HG02885 (cell line): ENCODE data around the gene LY6G5B.

Experiments
- ATAC-seq: cut with Tn5 transposase; IDR thresholded peaks from one replicate; pipeline ENCODE4 v1.9.1; 2021; ENCODE audit warnings: mild to moderate bottlenecking; ENCODE audit not compliant: unreplicated experiment, poor library complexity

LY6G5B gene

DNA sequence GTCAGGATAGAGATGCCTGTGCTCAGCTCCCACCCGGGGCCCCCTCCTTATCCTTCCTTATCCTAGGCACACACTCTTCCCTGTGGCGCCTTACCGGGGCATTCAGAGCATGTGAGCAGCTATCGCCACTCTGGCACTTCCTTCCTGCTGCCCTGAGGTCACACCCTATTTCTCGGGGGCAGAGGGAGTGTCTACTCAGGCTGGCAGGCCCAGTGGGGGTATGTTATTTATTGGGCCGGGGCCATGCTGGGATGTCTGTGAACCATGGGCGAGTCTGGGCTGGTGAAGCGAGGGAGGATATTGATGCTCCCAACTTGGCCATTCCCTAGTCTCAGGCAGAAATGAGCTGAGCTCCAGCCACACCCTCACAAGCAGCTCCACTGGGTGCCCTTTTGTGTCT lies 41.5 kb downstream of the LY6G5B start:
- ATAC-seq = no peak

DNA sequence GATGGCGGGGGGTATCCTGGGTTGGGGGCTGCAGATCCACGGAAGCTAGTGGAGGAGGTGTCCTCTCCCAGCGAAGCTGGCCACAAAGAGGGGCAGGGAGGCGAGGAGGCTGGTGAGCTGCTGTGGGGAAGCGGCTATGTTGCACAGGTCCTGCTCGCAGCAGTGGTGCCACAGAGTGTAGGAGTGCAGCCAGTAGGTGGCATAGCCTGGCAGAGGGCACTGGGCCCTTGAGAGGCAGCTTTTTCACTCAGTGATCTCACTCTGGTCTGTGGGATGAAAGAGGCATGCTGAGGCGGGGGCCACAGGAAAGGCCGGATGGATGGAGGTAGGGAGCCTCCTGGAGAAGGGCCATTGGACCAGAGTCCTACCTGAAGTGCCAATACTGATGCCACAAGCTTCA lies 42.5 kb downstream of the LY6G5B start:
- ATAC-seq = no peak

DNA sequence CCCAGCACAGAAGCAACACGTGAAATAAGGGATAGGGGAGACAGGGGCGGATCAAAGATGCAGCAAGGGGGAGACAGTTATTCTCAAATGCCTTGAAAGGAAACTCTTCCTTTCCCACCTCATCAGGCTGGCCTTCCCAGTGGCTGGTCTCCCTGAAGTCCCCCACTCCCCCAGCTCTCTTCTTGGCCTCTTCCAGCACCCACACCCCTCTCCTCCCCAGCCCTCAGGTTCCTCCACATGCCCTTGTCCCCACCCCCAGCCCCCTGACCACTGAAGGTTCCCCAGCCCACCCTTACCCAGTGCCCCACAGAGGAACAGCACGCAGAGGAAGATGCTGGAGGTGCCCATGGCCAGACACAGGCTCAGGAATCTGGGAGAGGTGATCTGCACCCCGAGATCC lies 43.7 kb downstream of the LY6G5B start:
- ATAC-seq = no peak

DNA sequence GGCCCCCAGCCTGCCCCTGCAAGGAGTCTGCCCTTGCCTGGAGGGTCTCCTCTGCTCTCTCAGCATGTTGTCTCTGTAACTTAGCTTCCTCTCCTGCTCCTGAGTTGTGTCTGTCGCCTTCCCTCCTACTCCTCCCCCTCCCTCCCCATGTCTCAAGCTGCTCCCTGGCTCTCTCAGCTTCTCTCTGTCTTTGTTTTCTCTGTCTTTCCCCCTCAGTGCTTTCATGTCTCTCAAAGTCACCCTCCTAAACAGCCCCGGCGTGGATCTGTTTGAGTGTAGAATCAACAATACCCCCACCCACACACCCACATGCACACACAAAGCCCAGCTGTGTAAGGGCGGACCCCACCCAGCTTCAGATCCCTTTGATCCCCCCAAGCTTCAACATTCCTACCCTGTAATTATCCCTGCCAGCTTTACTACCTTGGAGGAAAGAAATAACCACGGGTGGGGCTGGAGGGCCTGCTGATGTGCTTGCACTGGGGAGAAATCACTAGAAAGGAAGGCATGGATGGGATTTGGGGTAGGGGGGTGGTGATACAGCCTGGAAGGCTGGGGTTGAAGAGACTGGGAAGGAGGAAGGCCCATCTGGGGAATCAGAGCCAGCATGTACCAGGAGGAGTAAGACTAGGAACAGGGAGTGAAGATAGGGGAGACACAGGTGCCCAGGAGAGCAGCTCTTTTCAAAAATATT lies 44.4 kb downstream of the LY6G5B start:
- ATAC-seq = no peak

DNA sequence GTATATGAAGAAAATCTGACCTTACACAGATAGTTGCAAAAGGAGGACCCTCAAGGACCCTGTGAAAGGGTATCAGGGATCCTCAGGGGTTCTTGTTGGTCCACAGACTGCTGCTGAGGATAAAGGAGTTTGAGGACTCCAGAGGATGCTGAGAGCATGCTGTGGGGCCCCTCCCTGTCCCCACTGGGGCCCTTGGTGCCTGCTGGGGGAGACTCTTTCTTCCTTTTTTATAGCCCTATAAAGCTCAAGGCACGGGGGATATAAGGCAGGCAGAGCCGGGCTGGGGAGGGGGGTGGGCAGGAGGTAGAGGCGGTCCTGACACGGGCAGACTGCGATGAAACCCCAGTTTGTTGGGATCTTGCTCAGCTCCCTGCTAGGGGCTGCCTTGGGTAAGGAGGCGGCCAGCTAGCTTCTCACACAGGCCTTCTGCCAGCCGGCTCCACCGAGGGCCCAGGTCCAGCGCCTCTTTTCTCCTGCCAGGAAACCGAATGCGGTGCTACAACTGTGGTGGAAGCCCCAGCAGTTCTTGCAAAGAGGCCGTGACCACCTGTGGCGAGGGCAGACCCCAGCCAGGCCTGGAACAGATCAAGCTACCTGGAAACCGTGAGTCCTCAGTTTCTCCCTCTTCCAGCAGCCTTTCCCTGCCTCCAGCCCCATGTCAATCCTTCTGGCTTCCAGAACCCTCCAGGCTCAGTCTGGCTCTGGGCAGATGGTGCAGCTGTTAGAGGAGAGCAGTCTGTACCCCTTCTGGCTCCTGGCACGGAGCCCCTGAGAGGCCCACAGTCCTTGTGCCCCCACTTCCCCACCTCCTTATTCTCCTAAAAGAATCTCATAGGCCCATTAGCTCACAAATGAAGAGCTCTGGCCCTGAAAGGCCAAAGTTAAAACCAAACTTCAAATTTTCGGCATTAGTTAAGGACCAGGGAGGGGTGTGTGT lies 45.5 kb downstream of the LY6G5B start, which contains the start of gene LY6G6D:
TSS of gene LY6G6D (plus strand) at position 327 of the 937 bp plus-strand sequence. CDS start at position 335, 8 bp downstream.
- ATAC-seq = no peak

DNA sequence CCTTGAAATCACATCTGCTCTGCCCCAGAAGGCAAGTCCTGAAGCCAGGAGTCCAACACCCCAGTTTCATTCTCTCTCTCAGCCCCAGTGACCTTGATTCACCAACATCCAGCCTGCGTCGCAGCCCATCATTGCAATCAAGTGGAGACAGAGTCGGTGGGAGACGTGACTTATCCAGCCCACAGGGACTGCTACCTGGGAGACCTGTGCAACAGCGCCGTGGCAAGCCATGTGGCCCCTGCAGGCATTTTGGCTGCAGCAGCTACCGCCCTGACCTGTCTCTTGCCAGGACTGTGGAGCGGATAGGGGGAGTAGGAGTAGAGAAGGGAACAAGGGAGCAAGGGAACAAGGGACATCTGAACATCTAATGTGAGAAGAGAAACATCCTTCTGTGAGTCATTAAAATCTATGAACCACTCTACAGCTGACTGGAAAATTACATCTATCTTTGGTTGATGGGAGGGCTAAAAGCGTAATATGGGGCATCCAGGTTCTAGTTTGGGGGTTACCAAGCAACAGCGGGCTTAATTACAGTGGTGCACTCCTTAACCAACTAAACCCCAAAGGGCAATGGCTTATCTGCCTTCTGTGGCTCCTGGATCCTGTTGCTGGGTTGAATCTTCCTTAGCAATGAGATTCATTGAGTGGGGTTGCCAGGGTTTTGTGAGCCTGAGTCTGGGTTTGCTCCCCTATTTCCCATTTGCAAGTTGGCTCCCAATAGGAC lies 47.9 kb downstream of the LY6G5B start:
- no peak for ATAC-seq

DNA sequence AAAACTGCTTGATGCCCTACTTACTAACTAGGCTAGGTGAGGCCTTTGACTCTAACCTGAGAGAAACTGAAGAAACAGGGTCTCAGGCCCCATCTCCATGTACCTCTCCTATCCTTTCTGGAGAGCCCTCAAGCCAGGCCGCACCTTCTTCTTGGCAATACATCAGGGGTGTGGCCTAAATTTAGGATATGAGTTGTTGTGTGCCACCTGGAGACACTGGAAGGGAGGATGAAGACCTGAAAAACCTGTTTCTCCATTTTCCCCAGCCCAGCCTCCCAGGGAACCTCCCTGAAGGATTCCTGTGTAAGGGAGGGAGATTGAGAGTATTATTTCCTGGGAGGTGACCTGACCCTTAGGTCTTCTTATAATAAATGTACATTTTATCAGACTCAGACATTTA lies 48.5 kb downstream of the LY6G5B start:
- no peak for ATAC-seq

DNA sequence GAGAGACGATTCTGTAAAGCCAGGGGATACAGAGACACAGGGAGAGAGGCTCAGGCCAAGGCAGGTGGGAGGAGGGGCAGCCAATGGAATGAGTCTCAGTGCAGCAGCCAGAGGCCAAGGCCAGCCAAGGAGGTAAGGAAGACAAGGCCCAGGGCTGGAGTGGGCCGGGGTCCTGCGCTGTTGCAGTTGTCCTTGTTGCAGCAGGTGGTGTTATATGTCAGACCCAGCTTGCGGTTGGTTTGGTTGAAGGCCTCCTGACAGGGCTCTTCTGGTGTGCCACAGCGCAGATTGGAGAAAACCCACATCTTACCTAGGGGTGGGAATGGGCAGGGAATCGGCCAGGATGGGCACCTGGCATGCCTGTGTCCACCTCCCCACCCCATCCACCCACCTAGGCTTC lies 49.2 kb downstream of the LY6G5B start:
- no peak for ATAC-seq

DNA sequence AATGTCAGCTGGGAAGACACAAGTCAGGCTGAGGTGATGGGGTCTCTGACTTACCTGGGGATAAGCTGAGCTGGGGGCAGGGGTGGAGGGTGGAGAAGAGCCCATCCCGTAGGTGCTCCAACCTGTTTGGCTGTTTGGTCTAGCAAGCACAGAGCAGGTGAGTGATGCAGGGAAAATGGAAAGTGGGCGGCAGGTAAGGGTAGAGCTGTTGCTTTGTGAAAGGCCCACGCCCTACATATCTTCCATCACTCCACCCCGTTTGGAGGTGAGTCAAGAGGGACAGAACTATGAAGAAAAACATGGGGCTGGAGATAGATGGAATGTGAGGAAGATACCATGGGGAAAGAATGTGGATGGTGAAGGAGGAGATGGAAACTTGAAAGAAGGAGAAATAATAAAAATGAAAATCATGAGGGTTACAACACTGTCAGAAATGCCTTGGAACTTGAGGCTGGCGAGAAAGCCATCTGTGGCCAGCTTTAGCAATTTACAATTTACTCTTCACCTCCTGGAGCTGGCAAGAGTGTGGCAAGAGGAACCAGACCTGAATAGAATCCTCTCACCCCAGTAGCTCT lies 50.5 kb downstream of the LY6G5B start:
- no peak for ATAC-seq

DNA sequence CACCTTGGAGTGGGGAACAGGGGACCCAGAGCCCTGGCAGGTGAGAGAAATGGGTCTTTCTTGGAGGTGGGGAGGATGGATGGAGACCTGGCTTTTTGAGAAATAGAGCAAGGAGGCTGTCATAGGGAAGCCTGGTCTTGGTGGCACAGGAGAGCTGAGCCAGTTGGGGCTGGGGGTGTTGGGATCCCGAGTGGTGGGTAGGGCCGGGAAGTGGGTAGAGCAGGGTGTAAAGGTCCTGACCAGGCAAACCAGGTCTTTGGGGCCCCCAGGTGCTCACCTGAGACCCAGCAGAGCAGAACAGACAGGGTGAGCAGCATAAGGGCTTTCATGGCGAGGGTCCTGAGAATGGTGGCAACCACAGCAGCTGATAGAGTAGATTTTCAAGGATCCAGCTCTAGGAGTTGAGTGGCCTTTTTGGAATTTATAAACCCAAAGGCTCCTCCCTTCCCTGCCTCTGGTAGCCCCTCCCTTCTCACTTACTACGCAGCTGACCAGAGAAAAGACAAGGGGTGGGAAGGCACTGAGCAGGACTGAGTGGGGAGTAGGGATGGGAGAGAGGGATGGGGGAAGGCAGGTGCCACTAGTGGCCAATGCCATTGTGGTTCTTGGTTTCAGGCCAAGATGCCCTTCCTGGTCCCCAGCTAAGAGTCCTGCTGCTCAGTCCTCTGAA lies 51.7 kb downstream of the LY6G5B start, which contains the start of gene LY6G6C:
TSS of gene LY6G6C (minus strand) at position 396 of the 670 bp plus-strand sequence. CDS start at position 329, 67 bp downstream.
- no peak for ATAC-seq

DNA sequence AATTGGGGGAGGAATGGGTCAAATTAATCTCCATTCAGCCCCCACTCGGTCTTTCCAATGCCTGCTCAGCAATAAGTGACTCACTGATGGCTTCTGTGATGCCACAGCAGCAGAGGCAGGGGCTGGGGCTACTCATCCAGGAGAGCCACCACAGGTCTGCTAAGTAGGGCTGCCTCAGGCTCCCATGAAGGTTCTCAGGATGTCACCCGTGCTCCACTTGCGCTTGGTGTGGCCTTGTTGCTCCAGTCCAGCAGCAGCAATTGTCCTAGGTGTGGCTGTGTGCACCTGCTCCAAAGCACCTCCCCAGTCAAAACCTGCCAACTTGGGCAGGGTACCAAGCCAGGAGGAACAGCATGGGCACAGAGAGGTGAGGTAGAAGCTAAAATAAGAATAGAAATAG lies 52.4 kb downstream of the LY6G5B start:
- ATAC-seq = no peak
